ENCODE results near the gene ZNF766.
A peak's percentile ranks its signal among the peaks of the same experiment; 100 is the strongest.
"Not testable (repeated sequence)": the region's sequence is repeated elsewhere in the genome, so short reads cannot be mapped to it uniquely, and the experiment has no call there.

ZNF766 gene

DNA sequence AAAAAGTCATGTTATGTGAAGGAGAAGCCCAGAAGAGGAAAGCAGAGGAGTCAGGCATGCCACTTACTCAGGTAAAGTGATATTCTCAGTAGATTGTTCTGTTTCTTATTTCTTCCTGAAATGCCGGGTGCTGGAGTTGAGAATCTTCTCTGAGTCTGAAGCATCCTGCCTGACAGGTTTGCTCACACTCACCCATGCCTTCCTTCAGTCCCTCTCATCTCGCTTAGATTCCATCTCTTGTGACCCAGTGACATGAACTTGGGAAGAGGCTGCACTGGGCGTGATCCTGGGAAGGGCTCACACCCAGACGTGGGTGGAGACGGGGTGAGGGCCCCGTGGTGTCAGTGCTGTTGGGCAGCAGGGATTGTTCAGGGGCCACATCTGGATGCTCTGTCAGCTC, 8.1 kb downstream of the ZNF766 start:
- DNase-seq, result no peak

DNA sequence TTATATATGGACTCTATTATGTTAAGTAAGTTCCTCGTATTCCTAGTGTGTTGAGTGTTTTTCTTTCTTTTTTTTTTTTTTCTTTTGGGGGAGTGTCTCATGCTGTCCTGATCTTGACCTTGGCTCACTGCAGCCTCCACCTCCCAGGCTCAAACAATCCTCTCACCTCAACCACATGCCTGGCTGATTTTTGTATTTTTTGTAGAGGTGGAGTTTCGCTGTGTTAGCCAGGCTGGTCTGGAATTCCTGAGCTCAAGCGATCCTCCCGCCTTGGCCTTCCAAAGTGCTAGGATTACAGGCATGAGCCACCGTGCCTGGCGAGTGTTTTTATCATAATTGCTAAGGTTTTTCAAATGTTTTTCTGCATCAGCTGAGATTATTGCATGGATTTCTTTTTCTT, 16.9 kb downstream of the ZNF766 start:
- no peak for DNase-seq

DNA sequence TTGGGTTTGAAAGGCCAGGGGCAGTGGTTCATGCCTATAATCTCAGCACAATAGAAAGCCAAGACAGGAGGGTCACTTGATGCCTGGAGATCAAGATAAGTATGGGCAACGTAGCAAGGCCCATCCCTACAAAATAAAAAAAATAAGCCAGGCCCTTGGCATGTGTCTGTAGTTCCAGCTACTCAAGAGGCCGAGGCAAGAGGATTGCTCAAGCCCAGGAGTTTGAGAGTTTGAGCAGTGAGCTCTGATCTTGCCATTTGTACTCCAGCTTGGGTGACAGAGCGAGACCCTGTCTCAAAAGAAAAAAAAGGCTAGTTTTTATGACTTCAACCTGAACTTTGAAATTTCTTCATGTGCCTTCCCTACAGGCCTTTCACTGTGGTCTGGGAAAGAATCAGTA, 22.4 kb downstream of the ZNF766 start:
- DNase-seq, result no peak

DNA sequence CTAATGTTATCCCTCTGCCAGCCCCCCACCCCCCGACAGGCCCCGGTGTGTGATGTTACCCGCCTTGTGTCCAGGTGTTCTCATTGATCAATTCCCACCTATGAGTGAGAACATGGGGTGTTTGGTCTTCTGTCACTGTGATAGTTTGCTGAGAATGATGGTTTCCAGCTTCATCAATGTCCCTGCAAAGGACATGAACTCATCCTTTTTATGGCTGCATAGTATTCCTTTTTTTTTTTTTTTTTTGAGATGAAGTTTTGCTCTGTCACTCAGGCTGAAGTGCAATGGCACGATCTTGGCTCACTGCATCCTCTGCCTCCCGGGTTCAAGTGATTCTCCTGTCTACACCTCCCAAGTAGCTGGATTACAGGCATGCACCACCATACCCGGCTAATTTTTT, 23.6 kb downstream of the ZNF766 start:
- DNase-seq, result not testable (repeated sequence)

DNA sequence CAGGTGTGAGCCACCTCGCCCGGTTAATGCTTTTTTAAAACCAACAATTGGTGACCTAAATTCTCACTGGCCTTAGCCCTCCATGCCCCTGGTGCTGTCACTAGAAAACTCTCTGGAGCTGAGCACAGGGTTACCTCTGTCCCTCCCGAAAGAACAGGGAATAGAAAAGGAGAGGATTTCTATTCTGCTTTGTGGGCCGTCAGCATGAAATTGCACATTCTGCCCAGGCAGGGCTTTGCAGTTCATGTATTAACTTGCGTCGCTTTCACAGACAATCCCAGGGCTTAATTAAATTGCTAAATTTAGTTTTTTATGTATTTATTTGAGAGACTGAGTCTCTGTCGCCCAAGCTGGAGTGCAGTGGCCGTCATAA, 27.0 kb downstream of the ZNF766 start:
- peak; percentile 62 for DNase-seq

DNA sequence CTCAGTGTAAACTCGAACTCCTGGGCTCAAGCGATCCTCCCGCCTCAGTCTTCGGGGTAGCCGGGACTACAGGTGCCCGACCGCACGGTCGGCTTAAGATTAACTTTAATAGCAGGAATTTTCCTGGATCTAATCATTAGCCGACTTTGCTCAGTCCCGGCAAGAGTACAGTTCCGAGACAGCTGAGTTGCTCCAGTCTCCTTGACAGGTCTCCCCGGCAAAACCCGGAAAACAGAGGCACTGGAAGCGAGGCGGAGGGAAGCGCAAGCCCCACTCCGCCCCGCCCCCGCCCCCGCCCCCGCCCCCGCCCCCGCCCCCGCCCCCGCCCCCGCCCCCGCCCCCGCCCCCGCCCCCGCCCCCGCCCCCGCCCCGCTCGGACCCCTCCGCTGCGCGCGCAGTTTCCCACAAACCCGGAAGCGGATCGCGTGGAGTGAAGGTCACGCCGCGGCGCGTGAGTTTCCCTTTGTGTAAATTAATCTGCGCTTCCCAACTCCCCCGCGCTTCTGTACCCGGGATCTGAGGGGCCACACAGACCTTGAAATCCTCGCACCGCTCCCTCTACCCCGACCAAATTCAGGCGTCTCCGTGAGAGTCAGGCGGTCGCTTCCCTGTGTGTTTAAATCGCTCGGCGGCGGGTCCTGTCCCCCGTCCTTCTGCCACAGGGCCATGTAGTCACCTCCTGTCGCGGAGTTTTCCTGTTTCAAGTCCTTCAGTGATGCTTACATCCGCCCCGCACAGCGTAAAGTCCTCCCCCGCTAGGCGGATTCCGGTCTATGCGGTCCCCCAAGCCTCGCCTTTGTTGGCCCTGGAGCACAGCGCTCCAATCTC, 27.6 kb downstream of the ZNF766 start, which contains the start of gene ZNF480:
ZNF480 (plus strand) TSS at position 397 of the 828 bp plus-strand sequence. CDS start 3,244 bp downstream, outside the sequence.
- DNase-seq, result peak; percentile 94

DNA sequence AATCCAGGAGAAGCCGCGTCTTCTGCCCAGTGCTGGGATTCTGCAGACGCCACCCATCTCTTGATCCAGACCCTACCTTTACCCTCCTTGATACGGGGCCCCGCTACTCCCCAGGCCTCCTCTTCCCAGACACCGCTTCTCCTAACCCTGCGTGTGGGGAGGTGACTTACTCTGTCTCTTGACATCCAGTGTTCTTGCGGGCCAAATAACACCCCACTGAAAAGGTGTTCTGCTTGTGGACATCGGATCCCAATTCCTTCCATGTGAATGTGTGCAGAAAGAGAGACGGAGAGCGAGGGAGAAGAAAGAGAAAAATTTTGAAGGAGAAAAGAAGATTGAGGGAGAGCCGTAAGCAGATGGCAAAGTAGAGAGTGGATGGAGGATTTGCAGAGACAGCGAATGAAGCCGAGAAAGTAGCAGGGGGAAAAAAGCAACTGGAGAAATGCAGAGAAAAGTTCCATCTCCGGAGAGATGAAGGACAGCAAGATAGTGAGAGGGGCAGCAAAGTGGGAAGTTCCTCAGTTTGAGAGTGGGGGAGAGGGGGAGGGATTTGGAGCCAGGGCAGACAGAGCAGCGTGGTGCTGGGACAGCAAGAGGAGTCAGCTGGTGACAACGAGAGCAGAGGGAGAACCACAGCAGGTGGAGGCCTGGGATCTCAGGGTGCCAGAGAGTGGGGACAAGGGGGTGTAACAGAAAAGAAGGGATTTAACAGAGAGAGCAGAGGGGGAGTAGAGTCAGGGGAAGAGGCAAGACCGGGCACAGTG, 28.4 kb downstream of the ZNF766 start:
- DNase-seq, result no peak

DNA sequence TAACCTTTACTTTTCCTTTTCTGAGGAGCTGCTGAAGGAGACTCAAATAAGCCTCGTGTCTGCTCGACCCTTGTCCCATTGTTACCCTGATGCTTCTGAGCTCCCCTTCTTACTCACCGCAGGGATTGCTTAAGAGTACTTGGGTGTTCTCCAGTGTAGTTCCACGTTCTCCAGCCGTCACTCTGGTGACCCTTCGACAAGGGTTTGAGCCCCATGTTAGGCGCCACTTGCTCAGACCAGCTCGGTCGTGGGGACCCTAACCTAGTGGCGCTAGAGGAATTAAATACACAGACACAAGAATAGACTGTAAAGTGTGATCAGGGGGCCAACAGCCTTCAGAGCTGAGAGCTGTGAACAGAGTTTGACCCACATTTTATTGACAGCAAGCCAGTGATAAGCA, 37.9 kb downstream of the ZNF766 start:
- no peak for DNase-seq

DNA sequence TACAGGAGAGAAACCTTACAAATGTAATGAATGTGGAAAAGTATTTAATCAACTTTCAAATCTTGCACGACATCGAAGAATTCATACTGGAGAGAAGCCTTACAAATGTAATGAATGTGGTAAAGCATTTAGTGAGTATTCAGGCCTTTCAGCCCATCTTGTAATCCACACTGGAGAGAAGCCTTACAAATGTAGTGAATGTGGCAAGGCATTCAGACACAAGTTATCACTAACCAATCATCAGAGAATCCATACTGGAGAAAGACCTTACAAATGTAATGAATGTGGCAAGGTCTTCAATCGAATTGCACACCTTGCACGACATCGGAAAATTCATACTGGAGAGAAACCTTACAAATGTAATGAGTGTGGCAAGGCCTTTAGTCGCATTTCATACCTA, 53.0 kb downstream of the ZNF766 start:
- no peak for DNase-seq

DNA sequence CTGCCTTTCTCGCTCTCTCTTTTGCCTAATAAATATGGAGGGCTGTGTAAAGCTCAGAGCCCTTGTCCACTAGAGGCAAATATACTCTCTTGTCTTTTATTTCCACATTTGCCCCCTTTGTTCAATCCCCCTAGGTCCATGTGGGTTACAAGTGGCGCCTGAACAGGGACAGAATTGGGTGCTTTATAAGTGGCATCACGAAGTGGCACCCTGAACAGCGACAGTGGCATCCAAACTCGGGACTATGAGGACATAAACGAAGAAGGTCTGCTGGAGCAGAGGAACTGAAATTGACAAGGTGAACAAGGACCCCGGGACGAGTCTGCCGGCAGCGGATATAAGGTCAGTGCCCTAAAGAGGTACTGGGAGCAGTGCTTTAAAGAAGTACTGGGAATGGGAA, 62.4 kb downstream of the ZNF766 start:
- no peak for DNase-seq

DNA sequence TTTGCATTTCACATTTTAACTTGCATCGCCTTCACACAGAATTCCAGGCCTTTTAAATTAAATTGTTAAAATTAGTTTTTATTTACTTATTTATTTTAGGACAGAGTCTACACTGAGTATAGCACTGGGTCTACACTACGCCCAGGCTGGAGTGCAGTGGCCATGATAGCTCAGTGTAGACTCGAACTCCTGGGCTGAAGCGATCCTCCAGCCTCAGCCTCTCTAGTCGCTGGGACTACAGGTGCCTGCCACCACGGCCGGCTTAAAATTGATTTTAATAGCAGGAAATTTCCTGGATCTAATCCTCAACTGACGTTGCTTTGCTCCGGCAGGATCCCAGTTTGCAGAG, 66.4 kb downstream of the ZNF766 start:
- DNase-seq, result no peak

DNA sequence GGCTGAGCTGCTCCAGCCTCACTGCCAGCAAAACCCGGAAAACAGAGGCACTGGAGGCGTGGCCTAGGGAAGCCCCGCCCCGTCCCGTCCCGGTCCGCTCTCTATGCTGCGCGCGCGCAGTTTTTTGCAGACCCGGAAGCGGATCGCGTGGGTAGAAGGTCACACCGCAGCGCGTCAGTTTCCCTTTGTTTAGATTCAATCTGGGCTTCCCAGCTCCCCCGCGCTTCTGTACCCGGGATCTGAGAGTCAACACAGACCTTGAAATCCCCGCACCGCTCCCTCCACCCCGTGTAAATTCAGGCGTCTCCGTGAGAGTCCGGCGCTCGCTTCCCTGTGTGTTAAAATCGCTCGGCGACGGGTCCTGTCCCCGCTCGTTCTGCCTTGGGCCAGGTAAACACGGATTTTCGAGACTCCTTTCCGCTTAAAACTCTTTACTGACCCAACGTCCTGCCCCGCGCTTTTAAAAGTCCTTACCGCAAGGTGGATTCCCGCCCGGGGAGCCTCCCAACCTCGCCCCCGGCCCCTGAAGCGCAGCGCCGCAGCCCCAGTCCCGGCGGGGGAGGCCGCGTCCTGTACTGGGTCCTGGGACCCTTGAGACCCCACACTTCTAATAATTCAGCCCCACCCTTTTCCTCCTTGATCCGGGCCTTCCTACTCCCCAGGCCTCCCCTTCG, 66.9 kb downstream of the ZNF766 start, which contains the start of gene ZNF610:
ZNF610 (plus strand) TSS at position 127 of the 674 bp plus-strand sequence. CDS start 12,930 bp downstream, outside the sequence.
- peak; percentile 94 for DNase-seq

DNA sequence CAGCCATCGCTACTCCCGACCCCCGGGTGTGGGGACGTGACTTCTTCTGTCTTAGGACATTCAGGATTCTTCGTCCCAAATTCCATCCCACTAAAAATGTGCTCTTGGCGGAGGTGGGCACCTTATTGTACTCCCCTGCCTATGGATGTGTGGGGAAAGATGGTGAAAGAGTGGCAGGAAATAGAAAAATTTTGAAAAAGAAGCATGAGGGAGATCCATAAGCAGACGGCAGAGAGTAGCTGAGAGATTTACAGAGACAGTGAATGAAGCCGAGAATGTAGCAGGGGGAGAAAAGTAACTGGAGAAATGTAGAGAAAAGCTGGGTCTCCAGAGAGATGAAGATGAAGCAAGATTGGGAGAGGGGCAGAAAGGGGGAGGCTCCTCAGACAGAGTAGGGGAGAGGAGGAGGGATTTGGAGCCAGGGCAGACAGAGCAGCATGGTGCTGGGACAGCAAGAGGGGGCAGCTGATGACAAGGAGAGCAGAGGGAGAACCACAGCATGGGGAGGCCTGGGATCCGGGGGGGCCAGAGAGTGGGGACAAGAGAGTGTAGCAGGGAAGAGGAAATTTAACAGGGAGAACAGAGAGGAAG, 67.5 kb downstream of the ZNF766 start:
- DNase-seq, result no peak

DNA sequence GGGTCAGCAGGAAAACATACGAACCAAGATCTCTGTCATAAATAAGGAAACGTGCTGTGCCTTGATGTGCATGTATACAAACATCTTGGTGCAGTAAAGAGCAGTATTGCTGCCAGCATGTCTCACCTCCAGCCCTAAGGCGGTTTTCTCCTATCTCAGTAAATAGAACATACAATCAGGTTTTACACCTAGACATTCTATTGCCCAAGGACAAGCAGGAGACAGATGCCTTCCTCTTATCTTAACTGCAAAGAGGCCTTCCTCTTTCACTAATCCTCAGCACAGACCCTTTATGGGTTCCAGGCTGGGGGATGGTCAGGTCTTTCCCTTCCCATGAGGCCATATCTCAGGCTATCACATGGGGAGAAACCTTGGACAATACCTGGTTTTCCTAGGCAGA, 69.6 kb downstream of the ZNF766 start:
- not testable (repeated sequence) for DNase-seq

DNA sequence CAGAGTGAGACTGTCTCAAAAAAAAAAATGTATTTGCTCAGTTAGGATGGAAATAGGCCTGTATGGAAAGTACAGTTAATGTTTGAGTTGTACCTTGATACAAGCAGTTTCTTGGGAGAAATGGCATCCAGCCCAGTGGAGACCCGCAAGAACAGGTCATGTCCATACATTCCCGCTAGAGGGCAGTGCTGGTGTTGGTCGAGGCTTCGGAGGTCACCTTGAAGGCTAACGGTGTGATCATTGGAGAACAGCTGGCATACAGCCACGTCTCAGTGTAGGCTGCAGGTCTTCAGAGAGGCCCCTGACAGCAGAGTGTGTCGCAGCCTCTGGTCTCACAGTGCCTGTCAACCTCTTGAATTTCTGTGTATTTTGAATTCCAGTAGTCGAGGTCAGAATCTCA, 74.2 kb downstream of the ZNF766 start:
- DNase-seq, result peak; percentile 80

DNA sequence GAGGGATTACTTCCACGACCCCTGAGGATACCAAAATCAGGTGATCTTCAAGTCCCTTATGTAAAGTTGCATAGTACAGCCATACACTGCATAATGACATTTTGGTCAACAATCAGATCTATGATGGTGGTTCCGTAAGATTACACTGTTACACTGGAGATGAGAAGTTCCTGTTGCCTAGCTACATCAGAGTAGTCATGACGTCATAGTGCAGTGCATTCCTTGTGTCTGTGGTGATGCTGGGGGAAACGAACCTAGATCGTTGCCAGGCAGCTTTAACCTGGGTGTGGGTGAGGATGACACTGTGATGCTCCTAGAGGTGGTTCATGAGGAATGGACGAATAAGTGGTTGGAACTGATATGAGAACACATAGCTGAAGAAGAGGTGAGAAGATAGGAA, 75.8 kb downstream of the ZNF766 start:
- DNase-seq, result no peak

Data from activated effector memory CD4-positive, alpha-beta T cell treated with anti-CD3 and anti-CD28 coated beads, Interleukin-2, amount 50 U/mL, for 16 hours (primary cell).